HG03060 (cell line): ENCODE data around the gene MTMR12.
A peak's percentile ranks its signal among the peaks of the same experiment; 100 is the strongest.

Source experiments
- ATAC-seq: cut with Tn5 transposase; IDR thresholded peaks from one replicate; pipeline ENCODE4 v1.9.1; 2021; ENCODE audit warnings: low read depth, moderate number of reproducible peaks; ENCODE audit not compliant: unreplicated experiment

The MTMR12 gene, protein sequence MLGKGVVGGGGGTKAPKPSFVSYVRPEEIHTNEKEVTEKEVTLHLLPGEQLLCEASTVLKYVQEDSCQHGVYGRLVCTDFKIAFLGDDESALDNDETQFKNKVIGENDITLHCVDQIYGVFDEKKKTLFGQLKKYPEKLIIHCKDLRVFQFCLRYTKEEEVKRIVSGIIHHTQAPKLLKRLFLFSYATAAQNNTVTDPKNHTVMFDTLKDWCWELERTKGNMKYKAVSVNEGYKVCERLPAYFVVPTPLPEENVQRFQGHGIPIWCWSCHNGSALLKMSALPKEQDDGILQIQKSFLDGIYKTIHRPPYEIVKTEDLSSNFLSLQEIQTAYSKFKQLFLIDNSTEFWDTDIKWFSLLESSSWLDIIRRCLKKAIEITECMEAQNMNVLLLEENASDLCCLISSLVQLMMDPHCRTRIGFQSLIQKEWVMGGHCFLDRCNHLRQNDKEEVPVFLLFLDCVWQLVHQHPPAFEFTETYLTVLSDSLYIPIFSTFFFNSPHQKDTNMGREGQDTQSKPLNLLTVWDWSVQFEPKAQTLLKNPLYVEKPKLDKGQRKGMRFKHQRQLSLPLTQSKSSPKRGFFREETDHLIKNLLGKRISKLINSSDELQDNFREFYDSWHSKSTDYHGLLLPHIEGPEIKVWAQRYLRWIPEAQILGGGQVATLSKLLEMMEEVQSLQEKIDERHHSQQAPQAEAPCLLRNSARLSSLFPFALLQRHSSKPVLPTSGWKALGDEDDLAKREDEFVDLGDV

DNA sequence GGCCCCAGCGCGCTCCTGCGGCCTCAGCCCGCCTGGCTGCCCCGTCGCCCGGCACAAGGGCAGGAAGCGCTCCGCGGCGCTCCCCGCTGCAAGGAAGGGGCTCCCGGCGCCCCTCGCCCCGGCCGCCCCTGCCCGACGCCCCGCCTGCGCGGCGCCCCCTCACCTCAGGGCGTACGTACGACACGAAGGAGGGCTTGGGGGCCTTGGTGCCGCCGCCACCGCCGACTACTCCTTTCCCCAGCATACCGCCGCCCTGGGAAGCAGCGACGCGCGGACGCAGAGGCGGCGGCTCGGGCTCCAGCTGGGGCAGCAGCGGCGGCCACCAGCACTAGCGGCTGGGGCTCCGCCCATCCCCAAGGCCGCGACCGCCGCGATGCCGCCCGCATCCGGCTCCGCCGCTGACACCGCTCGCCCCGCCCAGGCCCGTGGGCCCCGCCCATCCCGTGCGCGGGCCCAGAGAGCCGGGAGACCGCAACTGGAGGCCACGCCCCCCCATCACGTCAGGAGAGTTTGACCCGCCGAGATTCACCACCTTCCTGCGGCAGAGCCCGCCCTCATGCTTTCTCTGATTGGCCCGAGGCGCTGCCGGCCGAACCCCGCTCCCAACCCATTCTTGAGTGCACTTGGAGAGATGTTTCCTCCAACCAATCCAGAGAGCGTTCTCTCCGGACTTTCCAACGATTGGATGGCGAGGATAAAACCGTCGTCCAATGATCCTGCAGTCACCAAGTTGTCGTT is at the start of gene MTMR12:
MTMR12 (minus strand) TSS at position 345 of the 738 bp plus-strand sequence; CDS start at position 244, 101 bp downstream.
- ATAC-seq: peak; percentile 98

DNA sequence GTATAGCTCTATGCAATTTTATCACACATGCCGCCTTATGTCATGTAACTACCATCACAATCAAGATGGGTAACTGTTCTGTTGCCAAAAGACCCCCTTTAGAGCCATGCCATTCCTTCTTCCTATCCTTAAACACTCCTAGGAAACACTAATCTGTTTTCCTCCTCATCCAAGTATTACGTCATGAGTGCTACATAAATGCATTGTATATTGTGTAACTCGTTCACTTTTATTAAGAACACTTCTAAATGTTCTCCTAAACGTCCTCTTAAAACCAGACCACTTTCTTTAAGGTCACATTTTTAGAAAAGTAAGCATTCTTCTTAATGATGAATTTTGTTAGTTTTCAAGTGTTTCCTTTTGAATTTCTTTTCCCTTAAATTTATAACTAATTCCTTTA is 49.8 kb upstream of the MTMR12 start:
- no peak for ATAC-seq

DNA sequence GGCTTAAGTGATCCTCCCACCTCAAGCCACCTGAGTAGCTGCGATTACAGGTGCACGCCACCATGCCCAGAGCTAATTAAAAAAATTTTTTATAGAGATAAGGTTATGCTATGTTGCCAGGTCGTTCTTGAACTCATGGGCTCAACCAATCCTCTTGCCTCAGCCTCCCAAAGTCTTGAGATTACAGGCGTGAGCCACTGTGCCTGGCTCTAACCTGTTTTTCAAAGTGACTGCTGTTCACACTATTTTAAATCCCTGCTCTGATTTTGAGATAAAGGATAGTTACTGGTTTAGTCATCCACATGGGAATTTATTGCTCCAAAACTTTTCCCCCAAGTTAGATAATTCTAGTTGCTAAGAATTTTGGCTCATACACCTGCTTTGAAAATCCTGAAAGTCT is 48.2 kb upstream of the MTMR12 start:
- no peak for ATAC-seq

DNA sequence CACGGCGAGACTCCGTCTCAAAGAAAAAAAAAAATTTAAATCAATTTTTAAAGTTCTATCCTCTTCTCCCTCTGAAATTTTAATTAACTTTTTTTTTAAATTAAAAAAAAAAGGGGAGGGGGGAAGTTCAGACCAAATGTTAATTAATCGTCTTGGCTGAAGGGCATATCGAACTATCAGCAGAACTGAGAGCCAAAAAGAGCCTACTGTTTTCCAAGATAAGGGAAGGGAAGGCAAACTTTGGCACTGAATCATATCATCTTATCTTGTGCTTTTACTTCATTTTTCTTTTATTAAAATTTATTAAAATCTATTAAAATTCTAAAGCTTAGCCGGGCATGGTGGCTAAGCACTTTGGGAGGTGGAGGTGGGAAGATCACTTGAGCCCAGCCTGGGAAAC is 45.9 kb upstream of the MTMR12 start:
- ATAC-seq: no peak

GRCh38 chr5:32357658-32358057 is 44.9 kb upstream of the MTMR12 start:
- no peak for ATAC-seq

DNA sequence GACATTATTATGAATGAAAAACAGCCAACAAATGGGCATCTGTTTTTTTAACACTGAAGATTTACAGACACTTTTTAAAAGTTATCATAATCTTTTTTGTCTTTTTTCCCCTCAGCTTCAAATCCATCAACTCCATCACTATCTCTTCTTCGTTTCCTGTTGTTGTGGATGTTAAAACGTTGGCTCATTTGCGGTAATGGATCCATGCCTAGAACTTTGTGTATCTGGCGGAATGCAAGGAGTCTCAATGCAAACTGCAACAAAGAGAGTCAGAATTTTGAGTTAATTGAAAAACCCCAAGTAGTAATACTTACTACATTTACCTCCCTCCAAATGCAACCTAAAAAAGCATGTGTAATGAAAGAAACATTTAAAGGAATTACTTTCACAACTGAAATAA is 42.9 kb upstream of the MTMR12 start:
- no peak for ATAC-seq

GRCh38 chr5:32353420-32353819 is 40.7 kb upstream of the MTMR12 start:
- no peak for ATAC-seq

- no peak for ATAC-seq
Observed at GRCh38 chr5:32352685-32353084, 39.9 kb upstream of the MTMR12 start.

DNA sequence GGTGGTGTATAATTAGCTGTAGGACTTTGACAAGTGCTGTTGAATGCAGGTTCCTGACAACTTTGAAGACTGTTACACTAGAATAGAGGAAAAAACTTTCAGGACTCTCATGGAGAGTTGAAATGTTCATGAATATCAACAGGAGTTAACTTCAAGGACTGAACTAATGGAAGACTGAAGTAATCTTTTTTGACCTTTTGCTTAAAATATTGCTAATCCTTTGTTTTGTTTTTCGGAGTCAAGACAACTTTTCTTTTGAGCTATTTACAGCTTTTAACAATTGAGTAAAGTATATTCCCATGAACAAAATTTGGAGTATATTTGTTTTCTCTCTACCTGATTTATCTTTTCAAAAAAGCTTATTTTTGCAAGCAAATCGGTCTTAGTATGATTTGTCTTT is 34.1 kb upstream of the MTMR12 start:
- ATAC-seq: no peak

- ATAC-seq: no peak
Observed at GRCh38 chr5:32343058-32343672, 30.4 kb upstream of the MTMR12 start.

GRCh38 chr5:32342656-32343055 is 29.9 kb upstream of the MTMR12 start:
- ATAC-seq: no peak

DNA sequence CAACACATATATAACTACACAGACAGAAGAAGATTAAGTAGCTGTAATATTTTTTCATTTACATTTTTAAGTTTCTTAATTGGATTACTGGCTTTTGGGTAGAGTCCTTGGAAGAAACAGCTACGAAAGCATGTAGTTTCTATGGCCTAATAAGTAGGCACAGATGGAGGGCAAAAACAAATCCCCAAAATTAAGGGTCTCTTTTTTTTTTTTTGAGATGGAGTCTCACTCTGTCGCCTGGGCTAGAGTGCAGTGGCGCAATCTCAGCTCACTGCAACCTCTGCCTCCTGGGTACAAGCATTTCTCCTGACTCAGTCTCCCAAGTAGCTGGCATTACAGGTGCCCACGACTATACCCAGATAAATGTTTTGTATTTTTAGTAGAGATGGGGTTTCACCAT is 27.1 kb upstream of the MTMR12 start:
- ATAC-seq: no peak

DNA sequence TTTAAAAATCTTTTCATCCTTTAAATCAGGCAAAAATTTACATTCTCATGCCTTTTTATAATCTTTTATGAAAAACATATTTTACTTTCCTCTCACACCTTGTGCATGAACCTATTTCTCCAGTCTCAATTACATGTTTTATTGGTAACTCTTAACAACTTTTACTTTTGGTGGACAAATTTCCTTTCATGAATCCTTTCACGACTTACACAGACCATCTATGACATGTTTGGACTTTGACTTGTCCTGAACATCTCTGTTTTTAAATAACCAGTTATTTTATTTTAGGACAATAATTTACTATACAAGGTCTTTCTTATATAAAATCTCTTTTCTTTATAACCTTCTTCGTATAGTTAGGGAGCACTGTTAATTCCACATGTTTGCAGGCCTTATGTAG is 26.5 kb upstream of the MTMR12 start:
- no peak for ATAC-seq

DNA sequence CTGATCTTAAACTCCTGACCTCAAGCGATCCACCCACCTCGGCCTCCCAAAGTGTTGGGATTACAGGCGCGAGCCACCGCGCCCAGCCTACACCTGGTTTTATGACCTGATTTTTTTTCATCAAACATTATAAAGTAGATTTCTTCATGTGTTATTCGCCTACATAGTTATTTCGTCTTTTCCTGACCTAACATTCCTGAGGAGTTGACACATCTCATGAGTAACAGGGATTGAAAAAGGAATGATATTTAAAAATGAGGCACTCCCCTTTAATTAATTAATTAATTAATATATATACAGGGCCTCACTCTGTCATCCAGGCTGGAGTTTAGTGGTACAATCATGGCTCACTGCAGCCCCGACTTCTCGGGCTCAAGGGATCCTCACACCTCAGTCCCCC is 20.2 kb upstream of the MTMR12 start:
- ATAC-seq: no peak

- no peak for ATAC-seq
Observed at GRCh38 chr5:32332361-32332760, 19.6 kb upstream of the MTMR12 start.

DNA sequence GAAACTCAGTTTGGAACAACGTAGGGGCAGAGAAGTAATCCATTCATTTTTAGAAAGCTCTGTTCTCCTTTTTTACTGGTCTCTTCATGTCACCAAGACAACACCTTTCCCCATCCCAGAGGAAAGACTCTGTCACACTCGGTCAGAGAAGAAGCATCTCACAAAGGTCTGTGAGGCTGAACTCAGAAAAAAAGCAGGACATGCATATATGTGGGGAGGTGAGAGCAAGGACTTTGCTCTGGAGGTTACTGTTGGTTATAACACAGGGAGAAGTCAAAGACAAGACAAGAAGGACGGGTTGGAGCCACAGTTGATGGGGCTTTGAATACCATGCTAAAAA is 19.2 kb upstream of the MTMR12 start:
- no peak for ATAC-seq

GRCh38 chr5:32331217-32331934 is 18.6 kb upstream of the MTMR12 start:
- ATAC-seq: no peak

- no peak for ATAC-seq
Observed at GRCh38 chr5:32330126-32330971, 17.6 kb upstream of the MTMR12 start.

DNA sequence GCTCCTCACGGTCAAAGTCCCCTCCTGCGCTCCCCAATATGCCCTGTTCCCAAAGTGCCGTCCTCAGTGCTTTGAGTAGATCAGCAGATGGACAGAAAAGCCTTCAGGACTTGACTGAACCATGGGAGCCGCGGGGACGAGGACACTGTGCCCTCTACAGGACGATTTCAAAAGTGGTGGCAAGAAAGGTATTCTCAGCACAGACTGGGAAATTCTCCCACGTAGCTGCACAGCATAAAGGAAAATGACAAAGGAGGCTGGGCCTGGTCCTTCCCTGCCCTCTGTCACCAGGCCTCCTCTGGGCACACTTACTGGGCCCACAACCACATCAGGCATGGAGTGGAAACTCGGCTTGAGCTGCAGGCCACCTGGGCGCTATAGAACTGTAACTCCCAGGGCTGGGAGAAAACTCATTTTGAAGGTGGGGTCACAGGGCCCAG is 16.7 kb upstream of the MTMR12 start:
- ATAC-seq: no peak
